ENCODE measurements around the gene CLDND2. TPM values are rescaled to one million over a fixed set of nuclear protein-coding genes. Genes with fewer than 3 reads are reported as not detected.
"Not testable (repeated sequence)": the region's sequence is repeated elsewhere in the genome, so short reads cannot be mapped to it uniquely, and the experiment has no call there.

CLDND2 gene
- total and polyA plus RNA-seq, 12 donors, result 1.2 to 2.2 (median 1.6) TPM; not detected in 2

GRCh38 chr19:51399231-51399630 lies 30.4 kb upstream of the CLDND2 start:
- TF ChIP-seq, protein P1, sequence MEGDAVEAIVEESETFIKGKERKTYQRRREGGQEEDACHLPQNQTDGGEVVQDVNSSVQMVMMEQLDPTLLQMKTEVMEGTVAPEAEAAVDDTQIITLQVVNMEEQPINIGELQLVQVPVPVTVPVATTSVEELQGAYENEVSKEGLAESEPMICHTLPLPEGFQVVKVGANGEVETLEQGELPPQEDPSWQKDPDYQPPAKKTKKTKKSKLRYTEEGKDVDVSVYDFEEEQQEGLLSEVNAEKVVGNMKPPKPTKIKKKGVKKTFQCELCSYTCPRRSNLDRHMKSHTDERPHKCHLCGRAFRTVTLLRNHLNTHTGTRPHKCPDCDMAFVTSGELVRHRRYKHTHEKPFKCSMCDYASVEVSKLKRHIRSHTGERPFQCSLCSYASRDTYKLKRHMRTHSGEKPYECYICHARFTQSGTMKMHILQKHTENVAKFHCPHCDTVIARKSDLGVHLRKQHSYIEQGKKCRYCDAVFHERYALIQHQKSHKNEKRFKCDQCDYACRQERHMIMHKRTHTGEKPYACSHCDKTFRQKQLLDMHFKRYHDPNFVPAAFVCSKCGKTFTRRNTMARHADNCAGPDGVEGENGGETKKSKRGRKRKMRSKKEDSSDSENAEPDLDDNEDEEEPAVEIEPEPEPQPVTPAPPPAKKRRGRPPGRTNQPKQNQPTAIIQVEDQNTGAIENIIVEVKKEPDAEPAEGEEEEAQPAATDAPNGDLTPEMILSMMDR (IDR thresholded peaks at IDR 0.05), result no peak
- H3K4me1 ChIP-seq, result peaks cover 3 to 20% (median 6%) of the 10 kb centered on the region in 9 donors
- no peaks in the 10 kb centered on the region for H3K27me3 ChIP-seq
- H3K36me3 ChIP-seq, result no peaks in the 10 kb centered on the region
- peaks cover 0 to 20% (median 5%) of the 10 kb centered on the region in 11 donors for H3K9me3 ChIP-seq
- intact Hi-C loops (cut with DNase I), result loop anchor here in 1 of 10 donors (10.0 kb wide), 1 partner anchor 64 kb away; no protein-coding TSS in a partner anchor
- no peak overlapping the region for H3K27ac ChIP-seq
- no peak for DNase-seq
- 89 to 92% methylated on average over 5 of the region's 5 CpGs for WGBS, 2 donors
- no peak for ATAC-seq
- no peak overlapping the region for H3K4me3 ChIP-seq

DNA sequence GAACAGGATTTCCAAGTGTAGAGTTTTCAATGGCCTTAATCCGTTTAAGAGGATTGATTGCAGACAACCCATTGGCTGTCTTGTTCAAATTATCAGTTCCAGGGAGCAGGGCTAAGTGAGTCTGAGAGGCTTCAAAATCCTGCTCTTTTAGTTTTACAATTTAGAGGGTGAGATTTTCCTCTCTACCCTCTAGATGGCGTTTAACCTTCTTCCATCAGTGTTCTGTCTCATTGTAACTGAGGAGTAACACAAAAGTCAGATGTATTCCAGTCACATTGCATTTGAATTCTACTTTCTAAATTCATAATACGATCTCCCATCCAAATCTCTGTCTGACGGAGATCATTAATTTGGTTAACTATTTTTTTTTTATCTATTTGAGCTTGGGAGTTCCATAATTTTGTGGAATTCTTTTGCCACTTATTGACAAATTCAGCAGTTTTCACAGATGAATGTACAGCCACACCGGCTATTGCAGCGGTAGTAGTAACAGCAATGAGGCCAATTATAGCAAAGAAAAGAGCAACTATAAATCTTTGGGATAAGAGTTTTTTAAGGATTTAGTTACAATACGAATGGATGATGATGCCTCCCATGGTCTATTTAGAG lies 29.4 kb upstream of the CLDND2 start:
- Histone ChIP-seq H3K27me3 (no peaks in the 10 kb centered on the region), H3K36me3 (no peaks in the 10 kb centered on the region), H3K4me3 (no peak overlapping the region), H3K9me3 (peaks cover 0 to 19% (median 5%) of the 10 kb centered on the region in 11 donors), H3K4me1 (peaks cover 3 to 27% (median 7%) of the 10 kb centered on the region in 9 donors), H3K27ac (no peak overlapping the region)
- TF ChIP-seq, protein P1 (IDR thresholded peaks at IDR 0.05), result peak in 7 of 9 donors; percentile 41 to 62 (median 47)
- ATAC-seq, result no peak
- DNase-seq, result no peak
- intact Hi-C loops (cut with DNase I), result loop anchor here in 1 of 10 donors (10.0 kb wide), 1 partner anchor 63 kb away; no protein-coding TSS in a partner anchor
- 47 to 50% methylated on average over 7 of the region's 7 CpGs for WGBS, 2 donors

- H3K36me3 ChIP-seq, ATAC-seq, DNase-seq, H3K27me3 ChIP-seq, H3K27ac ChIP-seq, H3K4me3 ChIP-seq: not testable (repeated sequence)
- Histone ChIP-seq H3K4me1 (peaks cover 3 to 28% (median 7%) of the 10 kb centered on the region in 9 donors), H3K9me3 (peaks cover 0 to 12% (median 4%) of the 10 kb centered on the region in 11 donors)
- WGBS, 2 donors, result 55 to 69% methylated on average over 9 of the region's 9 CpGs
- intact Hi-C loops (cut with DNase I), result loop anchor here in 1 of 10 donors (10.0 kb wide), 1 partner anchor 63 kb away; no protein-coding TSS in a partner anchor
These were observed 28.6 kb upstream of the CLDND2 start for GRCh38 chr19:51397453-51397852.

DNA sequence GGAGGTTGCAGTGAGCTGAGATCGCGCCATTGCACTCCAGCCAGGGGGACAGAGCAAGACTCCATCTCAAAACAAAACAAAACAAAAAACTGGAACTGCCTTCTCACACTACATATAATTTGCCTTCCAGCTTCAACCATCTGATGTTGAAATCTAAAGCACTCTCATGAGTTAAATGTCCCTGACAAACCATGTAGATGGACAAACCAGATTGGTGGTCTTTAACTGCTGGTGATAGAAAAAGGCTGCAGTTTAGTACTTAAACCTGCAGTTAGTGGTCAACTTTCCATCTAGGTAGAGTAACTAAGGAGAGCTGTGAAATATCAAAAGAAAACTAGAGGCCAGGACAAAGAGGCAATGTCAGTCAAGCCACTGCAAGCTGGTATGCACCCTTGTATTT lies 27.4 kb upstream of the CLDND2 start:
- no peak overlapping the region for H3K4me3 ChIP-seq
- WGBS, 2 donors, result 98% methylated on average over 2 of the region's 2 CpGs
- peaks cover 0 to 3% (median 0%) of the 10 kb centered on the region in 7 donors for H3K27me3 ChIP-seq
- no peaks in the 10 kb centered on the region for H3K36me3 ChIP-seq
- H3K9me3 ChIP-seq, result no peaks in the 10 kb centered on the region
- ATAC-seq (no peak), DNase-seq (no peak)
- intact Hi-C loops (cut with DNase I), result loop anchor here in 1 of 10 donors (10.0 kb wide), 1 partner anchor 61 kb away; no protein-coding TSS in a partner anchor
- TF ChIP-seq, protein P1 (IDR thresholded peaks at IDR 0.05), result no peak
- no peak overlapping the region for H3K27ac ChIP-seq
- peaks cover 3 to 28% (median 7%) of the 10 kb centered on the region in 9 donors for H3K4me1 ChIP-seq

Data from heart right ventricle (tissue), 16 donors.